Small intestine (tissue), 7 donors: Measurements from ENCODE around the gene LRRN1. TPM values are rescaled to one million over a fixed set of nuclear protein-coding genes. Genes with fewer than 3 reads are reported as not detected.

Source experiments
- DNase-seq, 2 donors: peaks; one replicate each; pipeline versions ENCODE4 v3.0.0 to v3.0.0-alpha.2; 2013
- FAIRE-seq: peaks from 2 replicates; lab custom pipeline; 2012; peaks lifted over from hg19 to GRCh38; lab: Jason Lieb, UNC
- H3K27ac ChIP-seq, 3 donors: one replicate each; pipeline ENCODE4 v1.5.1; 2013; ENCODE audit warnings: low read length in 2 of 3, mild to moderate bottlenecking in 2 of 3, control low read depth in 1 of 3, inconsistent platforms in 1 of 3, low read depth in 1 of 3, moderate library complexity in 1 of 3
- H3K27me3 ChIP-seq, 3 donors: one replicate each; pipeline ENCODE4 v1.6.1; 2013; ENCODE audit warnings: low read length in 3 of 3, inconsistent platforms in 1 of 3; ENCODE audit not compliant: control insufficient read depth in 3 of 3, insufficient read depth in 3 of 3
- H3K36me3 ChIP-seq, 3 donors: one replicate each; pipeline ENCODE4 v1.6.1; 2013; ENCODE audit warnings: low read length in 3 of 3, inconsistent platforms in 1 of 3, low read depth in 1 of 3, mild to moderate bottlenecking in 1 of 3, moderate library complexity in 1 of 3; ENCODE audit not compliant: control insufficient read depth in 3 of 3, insufficient read depth in 2 of 3
- H3K4me1 ChIP-seq, 3 donors: one replicate each; pipeline ENCODE4 v1.6.1; 2013; ENCODE audit warnings: low read length in 2 of 3, inconsistent platforms in 1 of 3, low read depth in 1 of 3, mild to moderate bottlenecking in 1 of 3, moderate library complexity in 1 of 3; ENCODE audit not compliant: control insufficient read depth in 3 of 3, insufficient read depth in 2 of 3
- H3K4me3 ChIP-seq, 3 donors: one replicate each; pipeline ENCODE4 v1.5.1; 2013; ENCODE audit warnings: low read length in 3 of 3, control low read depth in 1 of 3, inconsistent platforms in 1 of 3, low read depth in 1 of 3, mild to moderate bottlenecking in 1 of 3, moderate library complexity in 1 of 3
- H3K9me3 ChIP-seq, 2 donors: one replicate each; pipeline ENCODE4 v1.6.1; 2013; ENCODE audit warnings: low read depth in 1 of 2, low read length in 1 of 2; ENCODE audit not compliant: control insufficient read depth in 2 of 2, insufficient read depth in 1 of 2
- WGBS, 3 donors: extraction: QIAGEN DNeasy Blood & Tissue Kit; methylation state at CpG; one replicate each; pipeline ENCODE4 v1.1.7; 2013; 5-methylcytosine and 5-hydroxymethylcytosine counted together
- polyA plus RNA-seq, 4 donors: library from polyadenylated mRNA; stranded (reverse) in 3 of 4; unstranded in 1 of 4; fragments of 200-250 nt in 3 of 4; fragments of 120-200 nt in 1 of 4; gene quantifications; one replicate each; pipeline versions ENCODE4 v1.2.1 to v1.2.3, GENCODE V29; 2013
- donor health status: healthy with polysubstance abuse.
- donor health status: control.
- donor health status: control.
- donor health status: Bipolar disorder and iron deficiency.
- donor health status: healthy.

Gene LRRN1
- polyA plus RNA-seq, 4 donors: 0.22 to 22.2 (median 1.1) TPM

DNA sequence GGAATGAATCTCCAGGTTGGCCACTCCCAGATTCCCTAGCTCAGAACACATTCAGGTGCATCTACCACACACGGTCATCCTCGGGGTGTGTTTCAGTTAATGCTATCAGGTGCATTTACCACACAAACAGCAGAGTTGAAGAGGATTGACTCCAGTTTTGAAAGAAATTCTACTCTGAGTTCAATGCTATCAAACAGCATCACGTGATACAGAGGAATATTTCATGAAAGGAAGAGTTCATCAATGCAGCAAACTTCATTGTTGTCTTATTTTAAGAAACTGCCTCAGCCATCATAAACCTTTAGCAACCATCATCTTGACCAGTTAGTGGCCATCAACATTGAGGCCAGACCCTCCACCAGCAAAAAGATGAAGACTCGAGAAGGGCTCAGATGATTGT is 22.6 kb upstream of the LRRN1 start:
- Histone ChIP-seq H3K27me3 (no peaks in the 10 kb centered on the region), H3K9me3 (peaks cover 0 to 8% of the 10 kb centered on the region in 2 donors), H3K4me3 (no peak overlapping the region), H3K36me3 (no peaks in the 10 kb centered on the region), H3K27ac (no peak overlapping the region), H3K4me1 (no peaks in the 10 kb centered on the region)
- FAIRE-seq (no peak), DNase-seq (no peak)
- 86 to 91% (median 89%) methylated on average over 4 of the region's 4 CpGs for WGBS, 3 donors

DNA sequence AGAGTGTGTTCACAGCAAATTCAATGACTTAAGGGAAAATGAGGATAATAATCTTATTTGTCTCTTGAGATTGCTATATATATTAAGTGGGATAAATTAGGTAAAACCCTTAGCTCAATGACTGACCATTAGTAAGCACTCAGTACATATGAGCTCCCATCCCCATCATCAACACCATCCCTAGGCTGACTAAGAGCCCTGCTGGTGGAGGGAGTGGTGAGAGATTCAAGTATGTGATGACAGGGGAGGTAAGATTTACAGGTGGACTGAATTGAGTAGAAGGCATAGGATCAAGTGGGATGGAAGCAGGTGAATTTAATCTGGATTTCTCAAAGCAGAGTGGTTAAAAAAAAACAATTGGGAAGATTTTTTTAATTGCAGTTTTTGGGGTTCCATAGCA is 21.0 kb upstream of the LRRN1 start:
- Histone ChIP-seq H3K36me3 (no peaks in the 10 kb centered on the region), H3K27ac (no peak overlapping the region), H3K4me1 (no peaks in the 10 kb centered on the region), H3K4me3 (no peak overlapping the region), H3K9me3 (peaks cover 0 to 8% of the 10 kb centered on the region in 2 donors), H3K27me3 (no peaks in the 10 kb centered on the region)
- FAIRE-seq (no peak), DNase-seq (no peak)

DNA sequence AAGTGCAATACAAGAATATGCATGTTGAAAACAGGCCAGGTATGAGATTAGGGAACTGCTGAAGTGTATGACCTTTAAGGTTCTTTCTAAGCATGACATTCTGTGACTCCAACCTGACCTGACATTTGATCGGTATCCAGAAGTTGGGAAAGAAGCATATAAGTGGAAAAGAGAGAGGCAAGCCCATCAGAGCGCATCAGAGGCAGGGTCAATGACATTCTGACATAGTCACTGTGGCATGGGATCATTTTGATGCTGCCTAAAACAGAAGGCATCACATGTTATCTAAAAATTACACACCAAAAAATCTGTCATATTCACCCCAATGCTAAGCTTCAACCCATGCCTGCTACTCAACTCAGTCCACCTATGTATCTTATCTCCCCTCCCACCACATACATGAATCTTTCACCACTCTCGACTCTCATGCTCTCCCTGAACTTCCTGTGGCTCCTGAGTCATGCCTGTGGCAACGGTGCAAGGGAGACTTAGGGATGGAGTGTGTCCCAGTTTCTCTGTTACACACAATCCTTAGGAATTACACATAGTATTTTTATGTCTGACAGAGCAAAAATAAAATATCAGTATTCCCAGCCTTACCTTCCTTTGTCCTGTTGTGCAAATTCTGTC is 20.5 kb upstream of the LRRN1 start:
- WGBS, 3 donors: 53 to 78% (median 73%) methylated on average over 4 of the region's 4 CpGs
- FAIRE-seq: no peak
- DNase-seq: no peak

DNA sequence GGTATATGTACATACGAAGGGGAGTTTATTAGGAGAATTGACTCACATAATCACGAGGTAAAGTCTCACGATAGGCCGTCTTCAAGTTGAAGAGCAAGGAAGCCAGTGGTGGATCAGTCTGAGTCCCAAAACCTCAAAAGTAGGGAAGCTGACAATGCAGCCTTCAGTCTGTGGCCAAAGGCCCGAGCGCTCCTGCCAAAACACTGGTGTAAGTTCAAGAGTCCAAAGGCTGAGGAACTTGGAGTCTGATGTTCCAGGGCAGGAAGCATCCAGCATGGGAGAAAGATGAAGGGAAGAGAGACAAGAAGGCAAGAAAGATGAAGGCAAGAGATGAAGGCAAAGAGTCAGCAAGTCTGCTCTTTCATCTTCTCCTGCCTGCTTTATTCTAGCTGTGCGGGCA is 16.8 kb upstream of the LRRN1 start:
- DNase-seq: no peak

More for the DNA sequence above, 20.5 kb upstream of the LRRN1 start:
- no peaks in the 10 kb centered on the region for H3K27me3 ChIP-seq
- no peak overlapping the region for H3K4me3 ChIP-seq
- no peaks in the 10 kb centered on the region for H3K4me1 ChIP-seq
- peaks cover 0 to 8% of the 10 kb centered on the region in 2 donors for H3K9me3 ChIP-seq
- no peak overlapping the region for H3K27ac ChIP-seq
- H3K36me3 ChIP-seq: no peaks in the 10 kb centered on the region

DNA sequence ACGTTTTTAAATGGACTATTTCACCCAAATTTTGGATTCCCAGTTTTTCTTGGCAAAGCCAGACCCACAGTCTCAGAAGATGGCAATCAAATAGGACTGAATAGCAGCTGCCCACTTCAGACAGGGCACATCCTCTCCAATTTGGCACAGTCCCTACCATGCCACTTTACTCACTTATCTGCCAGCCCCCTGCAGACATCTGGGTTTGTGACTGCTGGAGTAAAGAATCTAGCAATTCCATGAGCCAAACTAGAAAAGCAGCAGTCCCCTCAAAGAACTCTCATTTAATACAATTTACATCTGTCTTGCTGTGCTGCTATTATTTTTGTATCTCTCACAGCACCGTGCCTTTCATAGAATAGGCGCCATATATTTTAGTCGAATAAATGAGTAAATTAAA is 16.0 kb upstream of the LRRN1 start:
- no peak overlapping the region for H3K27ac ChIP-seq
- H3K4me3 ChIP-seq: no peak overlapping the region
- H3K4me1 ChIP-seq: no peaks in the 10 kb centered on the region
- DNase-seq (no peak), FAIRE-seq (no peak)
- 89 to 91% (median 89%) methylated on average over 4 of the region's 4 CpGs for WGBS, 3 donors
- no peaks in the 10 kb centered on the region for H3K9me3 ChIP-seq
- no peaks in the 10 kb centered on the region for H3K27me3 ChIP-seq
- H3K36me3 ChIP-seq: no peaks in the 10 kb centered on the region

More for the DNA sequence above, 16.8 kb upstream of the LRRN1 start:
- no peaks in the 10 kb centered on the region for H3K9me3 ChIP-seq
- H3K36me3 ChIP-seq: no peaks in the 10 kb centered on the region
- H3K4me1 ChIP-seq: no peaks in the 10 kb centered on the region
- no peak for FAIRE-seq
- no peaks in the 10 kb centered on the region for H3K27me3 ChIP-seq
- 38 to 64% (median 54%) methylated on average over 7 of the region's 7 CpGs for WGBS, 3 donors
- no peak overlapping the region for H3K27ac ChIP-seq
- no peak overlapping the region for H3K4me3 ChIP-seq

DNA sequence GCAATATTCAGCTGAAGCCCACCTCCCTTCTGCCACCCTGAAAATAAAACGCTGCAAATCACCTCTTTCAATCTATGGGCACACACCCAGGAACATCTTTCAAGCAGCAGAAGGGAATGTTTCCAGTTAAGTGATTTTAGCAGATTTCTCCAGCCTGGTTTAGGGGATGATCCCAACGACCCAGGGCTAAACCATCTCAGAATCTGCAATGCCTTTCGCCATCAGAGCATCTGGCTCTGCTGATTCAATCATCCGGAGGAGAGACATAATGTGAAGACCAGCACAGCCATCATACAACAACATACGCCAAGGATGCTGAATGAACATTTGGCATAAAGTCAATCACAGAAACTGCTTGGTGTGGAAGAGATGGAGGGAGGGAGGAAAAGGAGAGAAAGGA is 15.5 kb upstream of the LRRN1 start:
- H3K4me1 ChIP-seq: no peaks in the 10 kb centered on the region
- H3K27me3 ChIP-seq: no peaks in the 10 kb centered on the region
- FAIRE-seq (no peak), DNase-seq (no peak)
- H3K9me3 ChIP-seq: no peaks in the 10 kb centered on the region
- no peak overlapping the region for H3K27ac ChIP-seq
- no peak overlapping the region for H3K4me3 ChIP-seq
- no peaks in the 10 kb centered on the region for H3K36me3 ChIP-seq
- 73 to 77% (median 73%) methylated on average over 5 of the region's 5 CpGs for WGBS, 3 donors

DNA sequence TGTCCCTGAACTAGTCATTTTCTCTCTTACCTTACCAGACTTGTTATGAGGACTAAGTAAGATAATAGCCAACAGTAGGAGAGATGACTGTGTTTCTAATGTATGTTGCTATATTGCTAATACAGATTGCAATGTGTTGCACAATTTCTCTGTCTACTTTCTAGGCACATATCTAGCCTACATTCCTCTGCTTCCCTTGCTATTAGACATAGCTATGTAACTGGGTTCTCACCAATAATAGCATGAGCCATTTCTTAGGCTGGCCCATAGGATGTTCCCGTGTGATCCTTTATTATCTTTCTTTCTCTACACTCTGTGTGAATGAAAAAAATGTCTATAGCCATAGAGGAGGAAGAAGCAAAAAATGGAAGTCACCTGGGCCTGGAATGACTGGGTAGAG is 6.8 kb upstream of the LRRN1 start:
- Histone ChIP-seq H3K36me3 (no peaks in the 10 kb centered on the region), H3K9me3 (peaks cover 0 to 3% of the 10 kb centered on the region in 2 donors), H3K27ac (no peak overlapping the region), H3K27me3 (peaks cover 0 to 6% (median 0%) of the 10 kb centered on the region in 3 donors), H3K4me3 (no peak overlapping the region), H3K4me1 (no peaks in the 10 kb centered on the region)
- 83 to 85% (median 84%) methylated on average over 1 of the region's 1 CpG for whole genome bisulfite sequencing, 3 donors
- DNase-seq: no peak
- no peak for FAIRE-seq

DNA sequence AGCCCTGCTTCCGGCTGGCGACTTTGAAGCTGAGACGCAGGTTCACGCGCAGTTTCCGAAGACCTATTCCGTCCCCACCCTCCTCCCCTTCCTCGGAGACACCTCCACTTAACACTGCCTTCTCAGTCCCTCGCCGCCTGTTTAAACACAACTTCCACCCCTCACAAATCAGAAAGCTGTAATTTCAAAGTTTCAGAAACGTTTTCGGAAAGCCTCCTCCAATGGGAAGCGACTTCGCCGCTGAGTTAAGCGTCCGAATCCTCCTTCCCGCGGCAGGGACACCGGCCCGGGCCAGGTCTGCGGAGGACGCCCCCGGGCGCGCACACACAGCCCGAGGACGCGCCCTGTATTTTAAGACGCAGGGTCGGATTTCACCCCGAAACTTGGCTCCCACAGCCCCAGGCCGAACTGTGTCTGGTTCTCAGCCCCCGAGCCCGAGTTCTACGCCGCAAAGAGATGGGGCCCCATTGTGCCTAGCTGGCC is 559 bp upstream of the LRRN1 start:
- DNase-seq (peak in 1 of 2 donors; percentile 12), FAIRE-seq (no peak)
- Histone ChIP-seq H3K9me3 (no peaks in the 10 kb centered on the region), H3K36me3 (no peaks in the 10 kb centered on the region), H3K27ac (peak overlapping the region in 2 of 3 donors; percentile 31 to 81), H3K4me3 (peak overlapping the region; percentile 41 to 71 (median 63)), H3K27me3 (peaks cover 0 to 17% (median 11%) of the 10 kb centered on the region in 3 donors), H3K4me1 (peaks cover 0 to 7% (median 0%) of the 10 kb centered on the region in 3 donors)
- WGBS, 3 donors: 1 to 3% (median 1%) methylated on average over 37 of the region's 37 CpGs

DNA sequence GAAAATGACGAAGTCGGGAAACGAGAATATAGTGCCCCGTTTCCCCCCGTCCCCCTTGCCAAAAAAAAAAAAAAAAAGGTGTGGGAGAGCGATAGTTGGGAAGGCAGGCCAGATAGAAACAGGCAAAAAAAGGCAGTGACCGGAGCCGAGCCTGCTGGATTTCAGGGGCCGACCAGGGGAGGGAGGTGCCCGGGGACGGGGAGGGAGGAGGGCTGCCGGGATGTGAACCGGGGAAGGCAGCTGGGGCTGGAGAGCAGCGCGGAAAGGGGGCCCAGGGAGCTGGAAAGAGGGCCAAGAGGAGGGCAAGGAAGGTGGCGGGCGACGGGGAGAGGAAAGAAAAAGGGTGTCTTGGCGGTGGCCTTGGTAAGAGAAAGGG is 837 bp downstream of the LRRN1 start:
- no peaks in the 10 kb centered on the region for H3K36me3 ChIP-seq
- FAIRE-seq (no peak), DNase-seq (peak; percentile 3 to 64)
- peak overlapping the region in 2 of 3 donors; percentile 63 to 81 for H3K4me3 ChIP-seq
- H3K9me3 ChIP-seq: no peaks in the 10 kb centered on the region
- WGBS, 3 donors: 1 to 2% (median 2%) methylated on average over 18 to 19 of the region's 19 CpGs
- H3K4me1 ChIP-seq: peaks cover 0 to 7% (median 0%) of the 10 kb centered on the region in 3 donors
- peaks cover 0 to 17% (median 11%) of the 10 kb centered on the region in 3 donors for H3K27me3 ChIP-seq
- H3K27ac ChIP-seq: peak overlapping the region in 1 of 3 donors; percentile 84
